HG02759 (cell line): ENCODE results near the gene TSPAN33.

Experiments
- ATAC-seq: cut with Tn5 transposase; IDR thresholded peaks from one replicate; pipeline ENCODE4 v1.9.1; 2021; ENCODE audit warnings: mild to moderate bottlenecking, moderate library complexity; ENCODE audit not compliant: unreplicated experiment

Gene TSPAN33

DNA sequence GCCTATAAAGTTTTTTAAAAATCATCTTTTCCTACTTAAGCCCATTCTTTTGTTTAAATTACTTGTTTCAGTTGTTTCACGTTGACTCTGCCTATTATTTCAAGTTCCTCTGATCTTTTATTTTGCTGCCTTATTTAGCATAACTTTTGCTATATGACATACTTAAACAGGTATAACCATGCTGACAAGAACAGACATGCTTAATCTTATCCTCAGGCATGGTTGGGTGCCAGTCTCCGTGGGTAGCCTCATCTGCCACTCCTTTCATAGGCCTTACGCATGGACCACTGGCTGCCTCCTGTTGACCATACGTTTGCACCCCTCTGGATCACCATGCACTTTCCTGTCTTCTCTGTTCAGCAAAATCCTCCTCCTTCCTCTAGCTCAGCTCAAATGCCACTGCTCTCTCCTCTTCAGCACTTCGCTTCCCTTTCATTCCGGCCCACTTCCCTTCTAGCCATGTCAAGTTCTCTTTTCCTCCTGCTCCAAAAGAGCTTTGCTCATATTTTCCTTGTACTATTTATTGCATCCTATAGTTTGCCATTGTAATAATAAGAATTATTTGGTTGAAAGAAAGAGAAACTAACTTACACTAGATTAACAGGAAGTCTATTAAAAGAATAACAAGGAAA, 10.0 kb upstream of the TSPAN33 start:
- no peak for ATAC-seq

DNA sequence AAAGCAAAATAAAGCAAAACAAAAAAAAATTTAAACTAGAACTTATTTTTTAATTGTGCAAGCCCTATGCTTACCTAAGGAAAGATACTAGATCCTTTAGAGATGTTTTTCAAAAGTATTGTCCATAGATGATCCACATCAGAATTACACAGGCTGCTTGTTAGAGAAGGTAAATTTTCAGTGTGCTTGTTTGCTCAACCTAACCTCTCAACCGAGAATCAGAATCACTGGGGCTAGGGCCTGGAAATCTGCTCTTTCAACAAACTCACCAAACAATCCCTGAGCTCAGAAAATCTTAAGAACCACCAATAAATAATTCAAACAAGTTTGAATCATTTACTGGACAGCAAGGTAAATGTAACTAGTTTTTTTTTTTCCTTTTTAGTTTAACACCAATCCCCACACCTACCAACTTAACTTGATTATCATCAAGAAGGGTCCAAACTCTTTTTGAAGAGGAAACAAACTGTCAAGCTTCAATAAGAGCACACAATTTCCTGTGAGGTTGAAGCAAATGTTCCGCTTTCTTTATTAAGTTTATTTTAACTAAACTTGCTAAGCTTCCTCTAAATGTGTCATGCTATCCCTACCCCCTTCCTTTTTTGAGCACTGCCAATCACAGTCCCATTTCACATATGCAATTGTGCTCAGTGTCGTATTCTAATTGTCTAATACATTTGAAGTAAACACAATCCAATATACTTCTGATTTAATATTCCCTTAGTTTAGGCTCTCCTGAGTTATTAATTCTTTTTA, 7.4 kb upstream of the TSPAN33 start:
- peak; percentile 64 for ATAC-seq

DNA sequence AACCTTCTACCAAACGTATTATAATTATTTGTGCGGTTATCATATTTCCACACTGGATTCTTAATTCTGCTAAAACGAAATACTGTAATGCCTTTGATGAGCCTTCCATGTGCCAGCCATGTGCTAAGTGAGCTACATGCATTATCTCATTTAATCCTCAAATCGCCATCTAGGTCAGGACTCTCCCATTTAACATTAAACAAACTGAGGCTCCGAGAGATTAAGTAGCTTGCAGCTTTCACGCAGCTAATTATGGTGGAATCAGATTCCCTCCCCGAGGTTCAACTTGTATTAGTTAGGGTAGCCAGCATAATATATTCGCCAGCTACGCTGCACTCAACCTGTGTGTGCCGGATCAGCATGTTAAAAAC, 798 bp upstream of the TSPAN33 start:
- ATAC-seq, result no peak

DNA sequence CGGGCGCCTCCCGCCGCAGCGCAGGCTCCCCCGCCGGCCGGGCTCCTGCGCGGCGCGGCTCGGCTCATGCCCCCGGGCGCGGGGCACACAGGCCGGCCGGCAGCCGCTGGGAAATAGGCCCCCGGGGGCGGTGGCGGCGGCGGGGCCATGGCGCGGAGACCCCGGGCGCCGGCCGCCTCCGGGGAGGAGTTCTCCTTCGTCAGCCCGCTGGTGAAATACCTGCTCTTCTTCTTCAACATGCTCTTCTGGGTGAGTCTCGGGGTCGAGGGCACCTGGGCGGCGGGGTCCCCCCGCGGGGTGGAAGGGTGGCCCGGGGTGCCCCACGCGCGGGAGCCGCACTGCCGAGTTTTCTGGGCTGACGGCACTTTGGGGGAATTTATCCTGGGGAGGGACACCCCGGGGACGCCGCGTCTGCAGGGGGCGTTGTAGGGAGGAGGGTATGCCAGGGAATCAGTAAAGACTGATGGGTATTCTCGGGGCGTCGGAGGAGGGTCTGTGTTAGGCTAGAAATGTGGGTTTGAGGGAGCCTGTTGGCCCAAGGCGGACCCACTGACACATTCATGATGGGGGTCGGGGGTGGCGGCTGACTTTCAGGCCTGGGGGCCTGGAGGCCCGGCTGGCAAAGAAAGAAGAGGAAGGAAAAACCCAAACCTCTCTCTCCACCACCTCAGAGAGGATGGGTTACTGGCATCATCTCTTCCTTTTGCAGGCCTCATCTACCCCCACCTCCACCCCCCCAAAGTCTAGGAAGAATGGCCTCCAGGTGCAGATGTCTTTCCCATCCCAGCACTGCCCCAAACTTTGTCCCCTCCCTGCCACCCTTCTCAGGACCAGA, 544 bp downstream of the TSPAN33 start:
- ATAC-seq, result peak; percentile 13

DNA sequence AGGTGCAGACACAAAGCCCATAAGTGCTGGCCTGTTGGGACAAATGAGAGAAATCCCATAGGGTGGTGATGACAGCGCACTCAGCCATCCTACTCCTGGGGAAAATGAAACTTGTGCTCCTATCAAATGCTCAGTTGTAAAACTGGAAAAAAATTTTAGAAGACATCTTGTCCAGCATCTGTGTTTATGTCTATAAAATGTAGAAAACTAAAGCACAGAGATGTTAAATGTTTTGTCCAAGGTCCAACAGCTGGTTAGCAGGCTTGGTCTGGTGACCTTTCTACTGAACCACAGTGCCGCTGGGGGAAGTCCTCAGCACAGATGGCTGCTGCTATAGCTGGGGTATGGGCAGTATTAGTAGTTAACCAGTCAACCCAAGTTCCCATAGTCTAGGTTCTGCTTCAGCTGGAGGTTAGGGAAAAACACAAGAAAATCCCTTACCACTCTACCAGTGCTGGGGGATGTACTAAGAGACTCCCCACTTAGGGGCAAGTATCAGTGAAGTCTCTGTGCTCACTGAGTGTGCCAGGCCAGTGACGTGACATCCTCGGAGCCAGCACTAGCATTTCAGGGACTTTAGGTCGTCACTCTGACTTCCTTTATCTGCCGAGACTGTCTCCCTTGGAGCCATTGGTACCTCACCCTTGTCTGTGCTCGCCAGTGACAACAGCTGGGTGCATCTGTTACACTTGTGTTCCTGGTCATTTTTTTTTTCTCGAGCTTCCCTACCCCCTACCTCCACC, 1.9 kb downstream of the TSPAN33 start:
- peak; percentile 68 for ATAC-seq

DNA sequence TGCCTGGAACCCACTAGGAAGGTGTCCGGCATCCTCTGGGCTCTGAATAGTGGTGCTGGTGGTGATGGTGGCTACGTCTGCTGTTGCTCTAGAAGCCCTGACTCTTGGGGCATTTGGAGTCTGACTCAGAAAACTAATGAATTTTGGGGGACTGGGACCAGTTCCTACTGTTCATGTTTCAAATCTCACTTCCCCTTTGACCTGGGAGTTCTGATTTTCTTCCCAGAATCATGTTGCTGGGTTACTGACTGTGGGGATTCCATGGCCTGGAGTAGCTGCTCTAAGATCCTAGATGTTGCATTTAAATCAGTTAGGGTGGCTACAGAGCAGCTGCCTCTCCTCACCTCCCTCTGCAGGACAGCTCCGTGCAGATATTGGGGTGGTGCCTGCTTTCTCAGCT, 3.2 kb downstream of the TSPAN33 start:
- ATAC-seq, result no peak

DNA sequence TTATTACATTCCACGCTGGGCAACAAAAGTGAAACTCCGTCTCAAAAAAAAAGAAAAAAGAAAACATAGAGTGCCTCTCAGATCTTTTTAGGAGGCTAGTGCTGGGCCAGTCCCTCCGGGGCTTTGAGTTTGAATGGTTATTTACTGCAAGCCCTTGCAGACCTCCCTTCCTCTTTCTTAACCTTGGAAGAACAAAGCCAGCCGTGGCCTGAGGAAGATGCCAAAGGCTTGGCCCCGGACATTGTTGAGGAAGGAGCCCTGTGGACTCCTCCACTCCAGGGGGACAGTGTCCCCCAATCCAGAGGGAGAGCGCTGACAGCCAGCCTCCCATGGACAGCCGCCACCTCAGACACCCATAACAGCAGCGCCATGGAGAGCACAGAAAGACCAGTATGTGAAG, 5.0 kb downstream of the TSPAN33 start:
- ATAC-seq, result no peak

DNA sequence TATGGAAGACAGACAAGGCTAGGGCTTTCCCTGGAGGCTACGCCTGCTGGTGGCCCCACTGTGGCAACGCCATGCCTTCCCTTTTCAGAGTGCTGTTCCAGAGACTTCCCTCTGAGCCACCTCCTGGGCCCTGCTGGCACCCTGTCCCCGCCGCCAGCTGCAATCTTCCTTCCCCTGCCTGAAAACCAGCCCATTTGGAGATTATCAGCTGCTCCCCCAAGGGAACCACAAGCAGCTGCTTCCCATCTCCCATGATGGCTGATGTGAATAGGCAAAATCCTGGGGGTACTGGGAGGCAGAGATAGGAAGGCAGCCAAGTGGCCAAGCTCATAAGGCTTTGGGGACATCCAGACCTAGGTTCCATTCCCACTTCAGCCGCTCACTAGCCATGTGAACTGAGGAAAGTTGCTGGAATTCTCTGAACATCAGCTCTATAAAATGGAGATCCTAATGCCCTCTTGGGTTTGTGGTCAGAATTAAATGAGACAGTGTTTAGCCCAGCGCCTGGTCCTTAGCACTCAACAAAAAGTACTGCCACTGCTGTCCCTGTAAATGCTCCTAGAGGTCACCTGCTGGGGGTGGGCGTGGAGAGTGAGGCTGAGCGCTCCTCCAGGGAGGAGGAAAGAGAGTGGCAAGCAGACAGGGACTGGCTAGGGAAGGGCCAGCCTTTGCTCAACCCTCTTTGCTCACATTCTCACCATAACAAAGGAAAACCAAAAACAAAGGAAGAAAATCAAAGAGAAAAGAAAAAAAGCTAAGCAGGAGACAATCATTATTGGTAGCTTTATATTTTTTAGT, 5.9 kb downstream of the TSPAN33 start:
- no peak for ATAC-seq

DNA sequence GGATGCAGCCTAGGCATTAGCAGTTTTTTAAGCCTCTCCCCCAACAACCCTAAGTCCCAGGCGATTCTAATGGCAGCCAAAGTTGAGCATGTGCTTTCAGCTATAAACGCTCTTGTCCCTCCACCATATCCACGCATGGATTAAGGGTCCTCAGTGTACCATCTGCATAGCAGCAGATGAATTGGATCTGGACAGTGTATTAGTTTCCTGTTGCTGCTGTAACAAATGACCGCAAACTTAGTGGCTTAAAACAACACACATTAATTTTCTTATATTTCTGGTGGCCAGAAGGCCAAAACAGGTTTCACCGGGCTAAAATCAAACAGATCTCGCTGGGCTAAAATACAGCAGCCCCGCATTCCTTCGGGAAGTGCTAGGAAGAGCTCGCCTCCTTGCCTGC, 13.1 kb downstream of the TSPAN33 start:
- no peak for ATAC-seq

DNA sequence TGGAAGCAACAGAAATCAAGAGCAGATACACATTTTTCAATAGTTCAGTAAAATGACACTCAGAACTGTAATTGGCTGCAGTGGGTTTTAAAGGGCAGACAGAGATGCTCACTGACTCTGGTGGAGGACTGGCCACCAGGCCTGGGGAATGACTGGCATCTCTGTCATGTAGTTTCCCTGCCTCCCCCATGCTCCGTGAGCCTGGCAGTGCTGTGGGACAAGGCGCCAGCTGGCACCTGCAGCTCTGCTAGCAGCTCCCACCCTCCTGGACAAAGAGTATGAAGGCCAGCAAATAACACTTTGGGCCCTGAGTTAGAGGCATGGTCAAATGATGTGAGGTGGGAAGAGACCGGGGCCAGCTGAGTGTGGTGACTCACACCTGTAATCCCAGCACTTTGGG, 15.0 kb downstream of the TSPAN33 start:
- ATAC-seq, result no peak

DNA sequence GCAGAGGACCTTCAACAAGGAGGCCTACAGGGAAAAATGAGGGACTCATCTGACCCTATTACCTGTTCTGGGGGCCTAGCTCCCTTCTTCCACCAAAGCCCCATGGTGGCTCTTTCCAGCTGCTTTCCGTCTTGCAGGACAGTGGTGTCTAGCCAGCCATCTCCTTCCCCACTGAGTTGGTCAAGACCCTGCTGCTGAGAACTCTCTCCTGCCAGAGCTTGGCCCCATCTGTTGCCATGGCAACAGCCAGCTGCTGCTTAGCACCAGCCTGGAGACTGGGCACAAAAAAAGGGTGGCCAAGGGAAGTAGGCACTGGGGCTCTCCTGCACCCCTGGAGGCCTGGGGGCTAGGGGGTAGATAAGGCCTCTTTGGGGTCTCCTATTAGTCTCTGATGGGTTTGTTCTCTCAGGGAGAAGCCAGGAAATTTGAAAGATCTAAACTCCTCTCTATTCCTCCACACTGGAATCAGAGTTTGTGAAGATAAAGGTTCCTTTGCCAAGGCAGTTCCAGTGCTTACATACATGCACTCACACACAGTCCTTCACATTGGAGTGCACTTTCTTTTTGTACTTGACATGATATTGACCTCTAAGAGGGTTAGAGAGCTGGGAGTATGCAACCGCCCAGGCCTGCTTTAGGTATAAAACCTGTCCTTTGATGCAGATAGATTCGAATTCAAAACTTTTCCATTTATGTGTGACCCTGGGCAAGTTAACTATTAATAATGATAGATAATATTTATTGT, 15.8 kb downstream of the TSPAN33 start:
- no peak for ATAC-seq

DNA sequence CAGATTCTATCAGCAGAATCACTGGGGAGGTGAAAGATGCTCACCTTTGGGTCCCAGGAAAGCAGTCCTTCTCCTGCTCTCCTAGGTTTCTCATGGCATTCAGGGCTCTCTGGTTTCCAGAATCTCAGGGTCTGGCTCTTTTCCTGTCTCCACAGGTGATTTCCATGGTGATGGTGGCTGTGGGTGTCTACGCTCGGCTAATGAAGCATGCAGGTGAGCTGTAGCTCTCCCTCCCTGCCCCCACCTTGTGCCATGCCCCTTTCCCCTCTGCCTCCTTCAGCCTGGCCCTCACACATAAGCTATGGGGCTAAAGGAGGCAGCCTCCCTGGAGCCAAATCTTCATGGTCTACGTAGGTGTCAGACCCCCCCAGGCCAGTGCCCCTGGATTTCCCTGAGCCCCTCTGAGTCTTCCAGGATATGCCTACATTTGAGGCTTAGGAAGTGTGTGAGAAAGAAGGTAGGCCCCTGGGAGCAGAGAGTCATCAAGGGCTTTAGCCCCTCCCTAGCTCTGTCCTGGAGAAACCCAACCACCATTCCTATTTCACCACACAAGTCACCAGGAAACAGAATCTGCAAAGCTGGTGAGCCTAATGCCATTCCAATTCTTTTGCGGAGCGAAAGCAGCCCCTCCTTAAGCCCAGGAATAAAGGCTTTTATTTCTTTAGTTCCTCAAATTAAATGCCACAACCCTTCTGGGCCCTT, 17.2 kb downstream of the TSPAN33 start:
- ATAC-seq, result no peak

DNA sequence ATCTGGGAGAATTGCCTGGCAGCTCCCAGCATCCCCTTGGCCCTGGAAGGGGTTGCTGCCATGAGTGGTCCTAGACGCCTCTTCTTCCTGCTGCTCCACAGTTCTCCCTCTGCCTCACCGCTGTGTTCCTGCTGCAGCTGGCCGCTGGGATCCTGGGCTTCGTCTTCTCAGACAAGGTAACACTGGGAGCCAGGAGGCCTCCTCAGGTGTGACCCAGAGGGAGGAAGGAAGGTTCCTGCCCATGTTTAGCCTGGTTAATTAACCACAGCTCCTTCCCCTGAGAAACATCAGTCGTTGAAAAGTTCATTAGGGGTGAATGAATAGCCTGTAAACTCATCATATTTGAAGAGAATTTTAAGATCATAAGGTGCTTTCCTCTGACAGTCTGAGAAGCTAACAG, 18.2 kb downstream of the TSPAN33 start:
- no peak for ATAC-seq

DNA sequence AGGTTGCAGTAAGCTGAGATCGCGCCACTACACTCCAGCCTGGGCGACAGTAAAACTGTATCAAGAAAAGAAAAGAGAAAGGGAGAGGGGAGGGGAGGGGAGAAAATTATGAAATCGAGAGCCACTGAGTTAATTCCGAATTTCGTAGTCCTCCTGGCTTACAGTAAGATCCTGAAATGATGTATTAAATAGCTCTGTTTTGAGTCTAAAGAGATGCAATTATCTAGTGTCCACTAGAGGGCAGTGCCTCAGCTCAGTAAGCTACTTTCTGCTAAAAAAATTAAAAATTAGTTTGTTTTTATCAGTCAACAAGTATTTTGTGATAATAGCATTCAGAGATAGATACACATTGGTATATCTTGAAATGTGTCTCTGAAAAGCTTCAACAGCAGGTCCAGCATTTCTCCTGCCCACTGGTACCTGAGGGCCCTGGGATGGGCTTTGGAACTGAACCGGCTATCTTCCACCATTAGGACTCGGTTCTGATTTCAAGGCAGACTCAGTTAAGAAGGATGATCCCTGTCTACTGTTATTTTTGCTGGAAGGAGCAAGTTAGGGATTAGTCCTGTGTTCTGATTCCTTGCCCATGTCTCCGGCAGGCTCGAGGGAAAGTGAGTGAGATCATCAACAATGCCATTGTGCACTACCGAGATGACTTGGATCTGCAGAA, 19.5 kb downstream of the TSPAN33 start:
- ATAC-seq, result no peak

DNA sequence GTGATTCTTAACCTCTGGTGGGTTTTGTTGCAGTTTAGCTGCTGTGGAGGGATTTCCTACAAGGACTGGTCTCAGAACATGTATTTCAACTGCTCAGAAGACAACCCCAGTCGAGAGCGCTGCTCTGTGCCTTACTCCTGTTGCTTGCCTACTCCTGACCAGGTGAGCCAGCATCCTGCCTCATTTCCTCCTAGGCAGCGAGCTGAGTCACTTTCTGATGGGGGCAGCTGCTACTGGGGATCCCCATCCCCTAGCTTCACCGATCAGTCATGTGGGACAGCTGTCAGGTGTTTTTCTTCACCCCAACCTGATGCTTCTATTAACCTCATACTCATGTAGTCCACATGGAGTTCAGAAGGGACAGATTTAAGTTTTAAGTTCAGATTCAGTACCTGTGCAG, 22.2 kb downstream of the TSPAN33 start:
- ATAC-seq, result peak; percentile 66

DNA sequence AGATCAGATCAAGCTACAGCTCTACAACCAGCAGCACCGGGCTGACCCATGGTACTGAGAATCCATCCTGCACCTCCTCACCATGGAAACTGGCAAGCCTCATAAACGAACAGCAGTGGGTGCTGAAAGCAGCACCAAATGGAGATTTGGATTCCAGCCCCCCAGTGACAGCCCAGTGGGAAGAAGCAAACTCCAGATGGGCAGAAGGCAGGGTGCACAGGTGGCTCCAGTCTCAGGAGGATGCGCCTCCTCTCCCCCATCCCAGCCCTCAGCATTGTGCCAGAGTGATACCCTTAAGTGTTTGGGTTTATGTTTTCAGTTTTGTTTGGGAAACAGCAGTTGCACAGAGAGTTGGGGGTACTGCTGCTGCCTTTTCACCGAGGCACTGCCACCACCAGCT, 23.3 kb downstream of the TSPAN33 start:
- ATAC-seq, result no peak

DNA sequence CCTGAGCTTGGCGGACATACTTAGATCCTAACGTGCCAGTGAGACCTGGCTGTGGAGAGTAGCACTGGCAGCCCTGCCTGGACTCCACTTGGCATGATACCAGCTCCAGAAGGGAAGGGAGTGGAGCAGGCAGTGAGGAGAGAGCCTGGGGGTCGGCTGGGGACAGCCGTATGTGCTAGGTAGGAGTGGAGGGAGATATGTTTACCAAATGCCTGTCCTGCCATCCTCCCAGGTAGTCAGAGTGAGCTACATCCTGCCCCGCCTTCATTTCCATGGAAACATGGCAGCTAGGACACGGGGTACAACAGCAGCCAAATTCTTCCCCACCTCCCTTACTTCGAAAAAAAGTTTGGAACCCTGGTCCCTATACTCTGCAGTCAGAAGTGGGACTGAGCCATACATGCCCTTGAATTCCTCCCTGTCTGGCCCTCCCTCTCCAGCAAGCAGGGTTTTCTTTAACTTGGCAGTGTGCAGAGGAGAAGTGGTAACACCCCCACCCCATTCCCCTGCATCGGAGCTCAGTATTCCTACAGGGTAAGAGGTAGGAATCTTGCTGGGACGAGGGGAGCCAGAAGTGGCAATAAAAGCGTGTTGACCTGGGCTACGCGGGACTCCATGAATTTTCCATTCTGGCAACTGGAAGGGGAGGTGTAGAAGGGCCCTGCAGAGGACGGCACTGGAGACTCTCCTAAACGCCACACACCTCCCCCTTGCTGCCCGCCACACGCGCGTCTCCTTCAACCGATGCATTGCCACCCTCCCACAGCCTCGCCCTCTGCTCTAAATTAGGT, 23.9 kb downstream of the TSPAN33 start:
- ATAC-seq, result no peak

DNA sequence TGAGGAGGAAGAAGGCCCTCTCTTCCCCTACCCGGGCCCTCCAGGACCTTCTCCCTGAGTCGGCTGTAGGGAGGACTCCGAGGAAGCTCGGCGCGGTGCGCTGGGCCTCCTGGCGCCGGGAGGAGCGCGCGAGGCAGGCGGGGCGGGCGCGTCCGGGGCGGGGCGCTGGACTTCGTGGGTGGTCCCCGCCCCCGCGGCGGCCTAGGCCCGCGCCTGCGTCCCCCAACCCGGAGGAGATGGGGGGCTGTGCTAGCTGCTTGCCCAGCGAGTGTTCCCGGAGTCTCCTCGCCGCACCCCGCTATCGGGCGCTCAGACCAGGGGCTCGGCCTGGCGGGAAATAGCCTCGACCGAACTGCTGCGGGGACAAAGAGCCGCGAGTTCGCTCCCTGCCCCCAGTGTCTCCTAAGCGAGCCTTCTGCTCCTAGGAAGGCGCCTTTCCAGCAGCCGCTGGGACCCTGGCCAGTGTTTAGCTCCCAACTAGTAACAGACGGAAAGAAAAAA, 24.7 kb downstream of the TSPAN33 start:
- ATAC-seq, result peak; percentile 34
